IMR-90 (cell line): ENCODE measurements around the gene SLC26A5. TPM values are rescaled to one million over a fixed set of nuclear protein-coding genes. Genes with fewer than 3 reads are reported as not detected.

Experiments
- ATAC-seq: fragments of 200-7000 bp; cut with Tn5 transposase; 2 replicates; pipeline ENCODE4 v1.9.1; 2020; ENCODE audit warnings: low read depth, mild to moderate bottlenecking, moderate library complexity
- Bru-seq: library from RNA; stranded (reverse); fragments of 400-500 nt; gene quantifications from one replicate; lab custom pipeline; 2021; lab: Mats Ljungman, UMichigan
- BruChase-seq, 2 experiments: library from RNA; stranded (reverse); fragments of 400-500 nt; gene quantifications; one replicate each; lab custom pipeline; 2021; lab: Mats Ljungman, UMichigan
- BruUV-seq: library from RNA; stranded (reverse); fragments of 400-500 nt; replicated peaks from 2 replicates; lab custom pipeline; 2021; lab: Mats Ljungman, UMichigan
- CTCF ChIA-PET: fragments of 300-600 bp; formaldehyde crosslinking; extraction: SDS; loops from one replicate; lab custom pipeline; 2021; ENCODE audit warnings: antibody characterized with exemption; lab: Yijun Ruan, JAX
- POLR2A ChIA-PET: fragments of 300-600 bp; sonication (Branson Sonifier 250); formaldehyde crosslinking; loops from one replicate; lab custom pipeline; 2022; ENCODE audit warnings: antibody characterized with exemption; ENCODE audit not compliant: unreplicated experiment; lab: Charles Lee
- DNase-seq: peaks from one replicate; pipeline ENCODE4 v3.0.0; 2013
- H2AFZ ChIP-seq: replicated peaks from 2 replicates; pipeline ENCODE3; 2013; ENCODE audit warnings: low read length, mild to moderate bottlenecking; ENCODE audit not compliant: poor library complexity
- H2AK5ac ChIP-seq: 2 replicates; pipeline ENCODE4 v1.6.1; 2013; ENCODE audit warnings: low read depth, low read length, inconsistent platforms
- H2AK9ac ChIP-seq: replicated peaks from 2 replicates; pipeline ENCODE3; 2013; ENCODE audit warnings: mild to moderate bottlenecking, low read depth, low read length, moderate library complexity; ENCODE audit not compliant: poor library complexity
- H2BK120ac ChIP-seq: 2 replicates; pipeline ENCODE4 v1.6.1; 2013; ENCODE audit warnings: low read depth, low read length, inconsistent platforms
- H2BK15ac ChIP-seq: 3 replicates; pipeline ENCODE4 v1.6.1; 2013; ENCODE audit warnings: low read depth, low read length, inconsistent platforms
- H2BK20ac ChIP-seq: 2 replicates; pipeline ENCODE4 v1.6.1; 2013; ENCODE audit warnings: low read depth, mild to moderate bottlenecking, inconsistent platforms, low read length, moderate library complexity
- H2BK5ac ChIP-seq: 2 replicates; pipeline ENCODE4 v1.6.1; 2013; ENCODE audit warnings: mild to moderate bottlenecking, low read depth, low read length, inconsistent platforms; ENCODE audit not compliant: poor library complexity, severe bottlenecking
- H3K14ac ChIP-seq: replicated peaks from 2 replicates; pipeline ENCODE4 v1.6.1; 2013; ENCODE audit warnings: low read depth, low read length, inconsistent platforms
- H3K18ac ChIP-seq: 2 replicates; pipeline ENCODE4 v1.6.1; 2013; ENCODE audit warnings: low read depth, low read length, control low read depth
- H3K23ac ChIP-seq: 2 replicates; pipeline ENCODE4 v1.6.1; 2013; ENCODE audit warnings: low read depth, low read length, inconsistent platforms
- H3K27ac ChIP-seq: 2 replicates; pipeline ENCODE4 v1.5.1; 2013; ENCODE audit warnings: mild to moderate bottlenecking, control low read depth, low read length; ENCODE audit not compliant: insufficient read depth
- H3K27me3 ChIP-seq: 2 replicates; pipeline ENCODE4 v1.6.1; 2013; ENCODE audit warnings: low read length; ENCODE audit not compliant: control insufficient read depth, insufficient read depth
- H3K36me3 ChIP-seq: 2 replicates; pipeline ENCODE4 v1.6.1; 2013; ENCODE audit warnings: low read length, mixed read lengths; ENCODE audit not compliant: control insufficient read depth, insufficient read depth
- H3K4ac ChIP-seq: 2 replicates; pipeline ENCODE4 v1.6.1; 2013; ENCODE audit warnings: low read depth, low read length, inconsistent platforms
- H3K4me1 ChIP-seq: 2 replicates; pipeline ENCODE4 v1.6.1; 2013; ENCODE audit warnings: low read length, mixed read lengths; ENCODE audit not compliant: control insufficient read depth, insufficient read depth
- H3K4me2 ChIP-seq: 2 replicates; pipeline ENCODE4 v1.6.1; 2013; ENCODE audit warnings: low read depth, mild to moderate bottlenecking, control low read depth, low read length, moderate library complexity
- H3K4me3 ChIP-seq: 2 replicates; pipeline ENCODE4 v1.5.1; 2013; ENCODE audit warnings: low read depth, mild to moderate bottlenecking, control low read depth, low read length, moderate library complexity; ENCODE audit not compliant: insufficient read depth
- H3K56ac ChIP-seq: 2 replicates; pipeline ENCODE4 v1.6.1; 2013; ENCODE audit warnings: low read length, inconsistent platforms; ENCODE audit not compliant: insufficient read depth; ENCODE audit errors: extremely low read depth
- H3K79me1 ChIP-seq, 2 experiments: 2 replicates each; pipeline ENCODE4 v1.6.1; 2013; ENCODE audit warnings: low read length in 2 of 2, inconsistent platforms in 1 of 2, low read depth in 1 of 2
- H3K9ac ChIP-seq: 2 replicates; pipeline ENCODE4 v1.6.1; 2013; ENCODE audit warnings: low read depth, low read length, control low read depth
- H3K9me1 ChIP-seq: 2 replicates; pipeline ENCODE4 v1.6.1; 2013; ENCODE audit warnings: low read length, inconsistent platforms; ENCODE audit not compliant: insufficient read depth
- H3K9me3 ChIP-seq: 2 replicates; pipeline ENCODE4 v1.6.1; 2013; ENCODE audit warnings: low read length; ENCODE audit not compliant: control insufficient read depth, insufficient read depth
- H4K20me1 ChIP-seq: 2 replicates; pipeline ENCODE4 v1.6.1; 2013; ENCODE audit warnings: low read length, inconsistent platforms; ENCODE audit not compliant: insufficient read depth
- H4K5ac ChIP-seq: 2 replicates; pipeline ENCODE4 v1.6.1; 2013; ENCODE audit warnings: mild to moderate bottlenecking, low read depth, low read length, control low read depth
- H4K8ac ChIP-seq, 2 experiments: 2 replicates each; pipeline ENCODE4 v1.6.1; 2013; ENCODE audit warnings: low read depth in 2 of 2, low read length in 2 of 2, control low read depth in 1 of 2, inconsistent platforms in 1 of 2
- H4K91ac ChIP-seq: 2 replicates; pipeline ENCODE4 v1.6.1; 2013; ENCODE audit warnings: low read depth, low read length, inconsistent platforms; ENCODE audit not compliant: insufficient read depth
- CEBPB ChIP-seq: IDR thresholded peaks from 2 replicates; pipeline ENCODE4 v1.6.1; 2012; ENCODE audit warnings: low read depth, low read length, improper control_type of control experiment
- MAFK ChIP-seq: IDR thresholded peaks from 2 replicates; pipeline ENCODE4 v1.6.1; 2012; ENCODE audit warnings: low read depth, low read length, improper control_type of control experiment
- MAZ ChIP-seq: IDR thresholded peaks from 2 replicates; pipeline ENCODE4 v1.6.1; 2012; ENCODE audit warnings: low read depth, mild to moderate bottlenecking, low read length, improper control_type of control experiment, moderate library complexity, borderline replicate concordance
- POLR2A ChIP-seq: IDR thresholded peaks from 2 replicates; pipeline ENCODE4 v1.6.1; 2012; ENCODE audit warnings: mild to moderate bottlenecking, low read depth, low read length
- RAD21 ChIP-seq: IDR thresholded peaks from 2 replicates; pipeline ENCODE4 v1.6.1; 2012; ENCODE audit warnings: low read length, improper control_type of control experiment
- RFX5 ChIP-seq: IDR thresholded peaks from 2 replicates; pipeline ENCODE4 v1.8.0; 2012; ENCODE audit warnings: low read depth, mild to moderate bottlenecking, low read length, moderate library complexity
- SMC3 ChIP-seq: fragments of 150-350 bp; IDR thresholded peaks from 2 replicates; pipeline ENCODE4 v1.6.1; 2016; ENCODE audit warnings: low read depth, mild to moderate bottlenecking, antibody characterized with exemption, low read length, moderate library complexity
- WGBS, 2 experiments: methylation state at CpG; one replicate each; pipeline versions ENCODE4 v1.1.5 to v1.1.7; 2013; ENCODE audit warnings: missing lambda C conversion rate in 2 of 2; ENCODE audit not compliant: insufficient read length in 1 of 2; ENCODE audit errors: extremely low coverage in 2 of 2; 5-methylcytosine and 5-hydroxymethylcytosine counted together
- dilution Hi-C: fragments of 300-500 bp; cut with HindIII; formaldehyde crosslinking; loops from one replicate; pipeline ENCODE4 v1.14.3; 2018; ENCODE audit warnings: low sequenced_read_pairs; ENCODE audit not compliant: unreplicated experiment
- in situ Hi-C: fragments of 300-500 bp; cut with MboI; formaldehyde crosslinking; loops from 3 replicates; pipeline ENCODE4 v1.14.3; 2019; ENCODE audit warnings: low sequenced_read_pairs, inconsistent platforms, mixed read lengths
- intact Hi-C: fragments of 100-400 bp; cut with micrococcal nuclease; formaldehyde crosslinking; loops from 2 replicates; pipeline ENCODE4 v1.10.0; 2022
- long read RNA-seq: library from polyadenylated mRNA; unstranded; transcript quantifications from one replicate; pipeline ENCODE4 v2.0.0, GENCODE V29; 2021; ENCODE audit not compliant: unreplicated experiment
- polyA plus RNA-seq, 3 experiments: library from polyadenylated mRNA; depleted of rRNA; stranded (reverse); fragments of >200 nt; gene quantifications; 2 replicates each; pipeline ENCODE4 v1.2.3, GENCODE V29; 2012; ENCODE audit warnings: low replicate concordance in 1 of 3
- total RNA-seq: library from RNA; depleted of rRNA; stranded (reverse); fragments of >200 nt; gene quantifications from 2 replicates; pipeline ENCODE4 v1.2.3, GENCODE V29; 2012; rRNA removed
- TF ChIP-seq, protein P1 (sequence below): conservative IDR thresholded peaks from 2 replicates; pipeline ENCODE4 v1.5.1; 2012; ENCODE audit warnings: mild to moderate bottlenecking, low read depth, low read length, improper control_type of control experiment
- TF ChIP-seq, protein P2 (sequence below): fragments of 150-350 bp; IDR thresholded peaks from 2 replicates; pipeline ENCODE4 v1.6.1; 2016; ENCODE audit warnings: low read depth, mild to moderate bottlenecking, low read length, moderate library complexity, borderline replicate concordance
- TF ChIP-seq, protein P3 (sequence below): fragments of 150-350 bp; IDR thresholded peaks from 2 replicates; pipeline ENCODE4 v1.6.1; 2017; ENCODE audit warnings: mild to moderate bottlenecking, antibody characterized with exemption, low read length, low read depth

SLC26A5 gene, protein sequence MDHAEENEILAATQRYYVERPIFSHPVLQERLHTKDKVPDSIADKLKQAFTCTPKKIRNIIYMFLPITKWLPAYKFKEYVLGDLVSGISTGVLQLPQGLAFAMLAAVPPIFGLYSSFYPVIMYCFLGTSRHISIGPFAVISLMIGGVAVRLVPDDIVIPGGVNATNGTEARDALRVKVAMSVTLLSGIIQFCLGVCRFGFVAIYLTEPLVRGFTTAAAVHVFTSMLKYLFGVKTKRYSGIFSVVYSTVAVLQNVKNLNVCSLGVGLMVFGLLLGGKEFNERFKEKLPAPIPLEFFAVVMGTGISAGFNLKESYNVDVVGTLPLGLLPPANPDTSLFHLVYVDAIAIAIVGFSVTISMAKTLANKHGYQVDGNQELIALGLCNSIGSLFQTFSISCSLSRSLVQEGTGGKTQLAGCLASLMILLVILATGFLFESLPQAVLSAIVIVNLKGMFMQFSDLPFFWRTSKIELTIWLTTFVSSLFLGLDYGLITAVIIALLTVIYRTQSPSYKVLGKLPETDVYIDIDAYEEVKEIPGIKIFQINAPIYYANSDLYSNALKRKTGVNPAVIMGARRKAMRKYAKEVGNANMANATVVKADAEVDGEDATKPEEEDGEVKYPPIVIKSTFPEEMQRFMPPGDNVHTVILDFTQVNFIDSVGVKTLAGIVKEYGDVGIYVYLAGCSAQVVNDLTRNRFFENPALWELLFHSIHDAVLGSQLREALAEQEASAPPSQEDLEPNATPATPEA
- not detected in 2 replicates for total RNA-seq
- not detected in 2 replicates for polyA plus RNA-seq (2012; rRNA removed)
- not detected in 2 replicates for polyA plus RNA-seq (2012; cell fraction: cytosol; rRNA removed)
- not detected in 2 replicates for polyA plus RNA-seq (2012; cell fraction: nucleus; rRNA removed; ENCODE audit: low replicate concordance)
- Bru-seq, nascent RNA = percentile 4 among the genes with signal in this experiment
- BruChase-seq, experiment 1, labeled RNA remaining after a 6-hour chase = percentile 8 among the genes with signal in this experiment
- BruChase-seq, experiment 2, labeled RNA remaining after a 2-hour chase = percentile 8 among the genes with signal in this experiment
- long read RNA-seq, partial matches to known transcripts = 0 of 1 reads
- long read RNA-seq, other reads (novel, unspliced or antisense) = 1 of 1 reads

DNA sequence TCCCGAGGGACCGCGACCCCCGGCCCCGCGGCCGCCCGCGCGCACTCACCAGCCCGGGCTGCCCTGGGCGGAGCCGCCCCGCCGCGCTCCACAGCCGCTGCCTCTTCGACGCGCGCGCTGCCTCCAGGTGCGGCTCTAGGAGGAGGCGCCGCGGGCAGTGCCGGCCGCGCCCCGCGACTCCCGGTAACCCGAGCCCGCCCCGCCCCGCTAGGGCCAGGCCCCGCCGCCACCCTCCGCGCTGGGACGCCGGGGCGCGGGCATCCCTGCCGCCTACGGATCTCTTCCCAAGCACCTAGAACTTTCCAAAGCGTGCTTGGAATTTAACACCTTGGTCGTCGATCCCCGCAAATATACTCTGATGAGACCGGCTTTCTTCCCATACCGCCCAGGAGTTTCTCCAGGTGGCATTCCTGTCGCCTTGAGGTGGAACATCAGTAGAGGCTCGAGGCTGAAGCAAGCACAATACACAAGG, at the start of gene SLC26A5:
Gene SLC26A5, minus strand, starts transcription at position 159 of the 472 bp plus-strand sequence. CDS start 24,693 bp downstream, outside the sequence.
- dilution Hi-C loops = no loop called here
- ATAC-seq (peak; percentile 58), DNase-seq (no peak)
- intact Hi-C loops = loop anchor here (2.0 to 5.0 kb wide), 4 partner anchors 77 to 826 kb away; no protein-coding TSS in a partner anchor
- H3K56ac ChIP-seq = no peak within 1 kb of the TSS
- peaks cover 34% of the 10 kb centered on the region for H3K27me3 ChIP-seq
- H3K27ac ChIP-seq = no peak within 1 kb of the TSS
- WGBS, 2 experiments = 6% methylated on average over 26 of the region's 54 CpGs; no CpG with 5 or more reads in 1 of the 2 experiments
- H3K4me3 ChIP-seq = peak within 1 kb of the TSS; percentile 13
- H4K5ac ChIP-seq = no peak within 1 kb of the TSS
- peaks cover 4% of the 10 kb centered on the region; the same call in 1 of the 2 replicates for H3K4me1 ChIP-seq
- H2BK5ac ChIP-seq = no peak within 1 kb of the TSS
- H3K18ac ChIP-seq = no peak within 1 kb of the TSS
- H3K79me1 ChIP-seq = no peaks in the 10 kb centered on the region
- peak within 1 kb of the TSS; percentile 73 for H2AFZ ChIP-seq
- no peaks in the 10 kb centered on the region for H4K20me1 ChIP-seq
- no peaks in the 10 kb centered on the region for H3K9me1 ChIP-seq
- H3K36me3 ChIP-seq = no peaks in the 10 kb centered on the region
- 0 out of 2 replicates have a peak within 1 kb of the TSS, but pooled peaks have one; percentile 3 for H3K9ac ChIP-seq
- no peak within 1 kb of the TSS for H4K8ac ChIP-seq
- no peak within 1 kb of the TSS for H2BK15ac ChIP-seq
- H3K23ac ChIP-seq = no peak within 1 kb of the TSS
- peak within 1 kb of the TSS; percentile 79 for H3K4me2 ChIP-seq
- ChIA-PET POLR2A (no interaction called here), CTCF (no interaction called here)
- no peak within 1 kb of the TSS for H2AK5ac ChIP-seq
- no peak within 1 kb of the TSS for H2AK9ac ChIP-seq
- no peak within 1 kb of the TSS for H4K91ac ChIP-seq
- in situ Hi-C loops = no loop called here
- no peak within 1 kb of the TSS for H3K4ac ChIP-seq
- no peaks in the 10 kb centered on the region; the same call in 1 of the 2 replicates for H3K9me3 ChIP-seq
- BruUV-seq = no TSS peak
- H3K14ac ChIP-seq = no peak within 1 kb of the TSS
- H2BK20ac ChIP-seq = no peak within 1 kb of the TSS
- H2BK120ac ChIP-seq = no peak within 1 kb of the TSS
- TF ChIP-seq SMC3 = no peak
- TF ChIP-seq, protein P1, sequence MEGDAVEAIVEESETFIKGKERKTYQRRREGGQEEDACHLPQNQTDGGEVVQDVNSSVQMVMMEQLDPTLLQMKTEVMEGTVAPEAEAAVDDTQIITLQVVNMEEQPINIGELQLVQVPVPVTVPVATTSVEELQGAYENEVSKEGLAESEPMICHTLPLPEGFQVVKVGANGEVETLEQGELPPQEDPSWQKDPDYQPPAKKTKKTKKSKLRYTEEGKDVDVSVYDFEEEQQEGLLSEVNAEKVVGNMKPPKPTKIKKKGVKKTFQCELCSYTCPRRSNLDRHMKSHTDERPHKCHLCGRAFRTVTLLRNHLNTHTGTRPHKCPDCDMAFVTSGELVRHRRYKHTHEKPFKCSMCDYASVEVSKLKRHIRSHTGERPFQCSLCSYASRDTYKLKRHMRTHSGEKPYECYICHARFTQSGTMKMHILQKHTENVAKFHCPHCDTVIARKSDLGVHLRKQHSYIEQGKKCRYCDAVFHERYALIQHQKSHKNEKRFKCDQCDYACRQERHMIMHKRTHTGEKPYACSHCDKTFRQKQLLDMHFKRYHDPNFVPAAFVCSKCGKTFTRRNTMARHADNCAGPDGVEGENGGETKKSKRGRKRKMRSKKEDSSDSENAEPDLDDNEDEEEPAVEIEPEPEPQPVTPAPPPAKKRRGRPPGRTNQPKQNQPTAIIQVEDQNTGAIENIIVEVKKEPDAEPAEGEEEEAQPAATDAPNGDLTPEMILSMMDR = no peak
- TF ChIP-seq RFX5 = no peak
- TF ChIP-seq, protein P2, sequence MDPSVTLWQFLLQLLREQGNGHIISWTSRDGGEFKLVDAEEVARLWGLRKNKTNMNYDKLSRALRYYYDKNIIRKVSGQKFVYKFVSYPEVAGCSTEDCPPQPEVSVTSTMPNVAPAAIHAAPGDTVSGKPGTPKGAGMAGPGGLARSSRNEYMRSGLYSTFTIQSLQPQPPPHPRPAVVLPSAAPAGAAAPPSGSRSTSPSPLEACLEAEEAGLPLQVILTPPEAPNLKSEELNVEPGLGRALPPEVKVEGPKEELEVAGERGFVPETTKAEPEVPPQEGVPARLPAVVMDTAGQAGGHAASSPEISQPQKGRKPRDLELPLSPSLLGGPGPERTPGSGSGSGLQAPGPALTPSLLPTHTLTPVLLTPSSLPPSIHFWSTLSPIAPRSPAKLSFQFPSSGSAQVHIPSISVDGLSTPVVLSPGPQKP = no peak
- TF ChIP-seq MAZ = no peak
- TF ChIP-seq, protein P3, sequence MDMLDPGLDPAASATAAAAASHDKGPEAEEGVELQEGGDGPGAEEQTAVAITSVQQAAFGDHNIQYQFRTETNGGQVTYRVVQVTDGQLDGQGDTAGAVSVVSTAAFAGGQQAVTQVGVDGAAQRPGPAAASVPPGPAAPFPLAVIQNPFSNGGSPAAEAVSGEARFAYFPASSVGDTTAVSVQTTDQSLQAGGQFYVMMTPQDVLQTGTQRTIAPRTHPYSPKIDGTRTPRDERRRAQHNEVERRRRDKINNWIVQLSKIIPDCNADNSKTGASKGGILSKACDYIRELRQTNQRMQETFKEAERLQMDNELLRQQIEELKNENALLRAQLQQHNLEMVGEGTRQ = no peak
- TF ChIP-seq POLR2A = no peak
- TF ChIP-seq RAD21 = no peak
- TF ChIP-seq MAFK = no peak
- TF ChIP-seq CEBPB = no peak
